Thoracic aorta (tissue), 2 donors: ENCODE data around the gene ANKRD35. TPM values are rescaled to one million over a fixed set of nuclear protein-coding genes. Genes with fewer than 3 reads are reported as not detected.
A peak's percentile ranks its signal among the peaks of the same experiment; 100 is the strongest.
"Not testable (repeated sequence)": the region's sequence is repeated elsewhere in the genome, so short reads cannot be mapped to it uniquely, and the experiment has no call there.

Experiments used
- ATAC-seq: fragments of 150-250 bp; one replicate; pipeline ENCODE4 v1.8.0; 2017; ENCODE audit warnings: low read depth; ENCODE audit not compliant: insufficient number of reproducible peaks, low FRiP score
- DNase-seq: peaks from one replicate; pipeline ENCODE4 v3.0.0-alpha.2; 2020; ENCODE audit warnings: low spot score
- H3K27ac ChIP-seq, 2 donors: fragments of 200-600 bp; sonication (generic); 1 replicate in 1 of 2; 2 replicates in 1 of 2; pipeline ENCODE4 v1.5.1; 2016; ENCODE audit warnings: mild to moderate bottlenecking in 2 of 2, moderate library complexity in 2 of 2
- H3K27me3 ChIP-seq: fragments of 200-600 bp; sonication (generic); replicated peaks from 2 replicates; pipeline ENCODE4 v1.6.0; 2016; ENCODE audit warnings: mild to moderate bottlenecking; ENCODE audit not compliant: insufficient read depth
- H3K36me3 ChIP-seq: fragments of 200-600 bp; sonication (generic); one replicate; pipeline ENCODE4 v1.5.1; 2016
- H3K4me1 ChIP-seq, 2 donors: fragments of 200-600 bp; sonication (generic); 1 replicate in 1 of 2; 2 replicates in 1 of 2; pipeline versions ENCODE4 v1.5.1 to v1.6.0; 2016; ENCODE audit warnings: low read depth in 2 of 2, mild to moderate bottlenecking in 1 of 2; ENCODE audit not compliant: control insufficient read depth in 1 of 2
- H3K4me3 ChIP-seq: fragments of 200-600 bp; sonication (generic); 2 replicates; pipeline ENCODE4 v1.5.1; 2016; ENCODE audit warnings: mild to moderate bottlenecking
- H3K9me3 ChIP-seq: fragments of 200-600 bp; sonication (generic); 2 replicates; pipeline ENCODE4 v1.5.1; 2016
- CTCF ChIP-seq: fragments of 200-600 bp; sonication (generic); IDR thresholded peaks from one replicate; pipeline ENCODE4 v1.5.1; 2019; ENCODE audit warnings: antibody characterized with exemption
- total RNA-seq, 2 donors: library from RNA; depleted of rRNA; stranded (reverse); fragments of >200 nt; gene quantifications; one replicate each; pipeline versions ENCODE4 v1.1.0 to v1.2.3, GENCODE V29; 2016

ANKRD35 gene
- 10 to 100 TPM in 1 of 2 donors, 1 to 10 TPM in 1; 9.6 to 15.7 TPM for total RNA-seq

- H3K4me3 ChIP-seq, result peak within 1 kb of the TSS; percentile 81
- H3K27ac ChIP-seq, result peak within 1 kb of the TSS; percentile 37 to 38
- TF ChIP-seq CTCF, result no peak
- no peaks in the 10 kb centered on the region for H3K9me3 ChIP-seq
- ATAC-seq, result peak; percentile 58
- peaks cover 9 to 36% of the 10 kb centered on the region in 2 donors for H3K4me1 ChIP-seq
- no peaks in the 10 kb centered on the region for H3K36me3 ChIP-seq
- peak; percentile 44 for DNase-seq
- H3K27me3 ChIP-seq, result no peaks in the 10 kb centered on the region
Measured at GRCh38 chr1:145885738-145886287, at the start of gene ANKRD35. Gene ANKRD35, minus strand, starts transcription at chr1:145885866. Its CDS starts 108 bp downstream, at chr1:145885758.

GRCh38 chr1:145932522-145933009 is 46.9 kb upstream of the ANKRD35 start:
- H3K4me3 ChIP-seq, DNase-seq, H3K27ac ChIP-seq, H3K27me3 ChIP-seq, H3K9me3 ChIP-seq, H3K4me1 ChIP-seq, ATAC-seq: not testable (repeated sequence)
- H3K36me3 ChIP-seq, result peaks cover 36% of the 10 kb centered on the region

- Histone ChIP-seq H3K27me3 (no peaks in the 10 kb centered on the region), H3K36me3 (peaks cover 17% of the 10 kb centered on the region), H3K4me3 (peak overlapping the region; percentile 96), H3K9me3 (no peaks in the 10 kb centered on the region), H3K4me1 (peaks cover 17 to 18% of the 10 kb centered on the region in 2 donors), H3K27ac (peak overlapping the region; percentile 96 to 98)
- DNase-seq, result no peak
- TF ChIP-seq CTCF, result no peak
- no peak for ATAC-seq
Measured at GRCh38 chr1:145927916-145928643, 42.4 kb upstream of the ANKRD35 start.

GRCh38 chr1:145927063-145927886 is 41.6 kb upstream of the ANKRD35 start, which contains the start of gene RBM8A:
Gene RBM8A, minus strand, starts transcription at chr1:145927484. Its CDS starts 58 bp downstream, at chr1:145927426.
- DNase-seq (peak; percentile 93), ATAC-seq (peak; percentile 98)
- peaks cover 17% of the 10 kb centered on the region for H3K36me3 ChIP-seq
- H3K4me1 ChIP-seq, result peaks cover 17 to 18% of the 10 kb centered on the region in 2 donors
- no peaks in the 10 kb centered on the region for H3K27me3 ChIP-seq
- no peaks in the 10 kb centered on the region for H3K9me3 ChIP-seq
- TF ChIP-seq CTCF, result peak; percentile 54
- H3K4me3 ChIP-seq, result peak within 1 kb of the TSS; percentile 96
- H3K27ac ChIP-seq, result peak within 1 kb of the TSS; percentile 96 to 98

- TF ChIP-seq CTCF, result no peak
- Histone ChIP-seq H3K4me1 (peaks cover 17 to 18% of the 10 kb centered on the region in 2 donors), H3K36me3 (peaks cover 17% of the 10 kb centered on the region), H3K4me3 (peak overlapping the region; percentile 96), H3K27me3 (no peaks in the 10 kb centered on the region), H3K9me3 (no peaks in the 10 kb centered on the region), H3K27ac (peak overlapping the region; percentile 96 to 98)
- DNase-seq, result no peak
- ATAC-seq, result no peak
Measured at GRCh38 chr1:145926686-145927062, 41.0 kb upstream of the ANKRD35 start.
